ENCODE results near the gene GPR158.

Gene GPR158

DNA sequence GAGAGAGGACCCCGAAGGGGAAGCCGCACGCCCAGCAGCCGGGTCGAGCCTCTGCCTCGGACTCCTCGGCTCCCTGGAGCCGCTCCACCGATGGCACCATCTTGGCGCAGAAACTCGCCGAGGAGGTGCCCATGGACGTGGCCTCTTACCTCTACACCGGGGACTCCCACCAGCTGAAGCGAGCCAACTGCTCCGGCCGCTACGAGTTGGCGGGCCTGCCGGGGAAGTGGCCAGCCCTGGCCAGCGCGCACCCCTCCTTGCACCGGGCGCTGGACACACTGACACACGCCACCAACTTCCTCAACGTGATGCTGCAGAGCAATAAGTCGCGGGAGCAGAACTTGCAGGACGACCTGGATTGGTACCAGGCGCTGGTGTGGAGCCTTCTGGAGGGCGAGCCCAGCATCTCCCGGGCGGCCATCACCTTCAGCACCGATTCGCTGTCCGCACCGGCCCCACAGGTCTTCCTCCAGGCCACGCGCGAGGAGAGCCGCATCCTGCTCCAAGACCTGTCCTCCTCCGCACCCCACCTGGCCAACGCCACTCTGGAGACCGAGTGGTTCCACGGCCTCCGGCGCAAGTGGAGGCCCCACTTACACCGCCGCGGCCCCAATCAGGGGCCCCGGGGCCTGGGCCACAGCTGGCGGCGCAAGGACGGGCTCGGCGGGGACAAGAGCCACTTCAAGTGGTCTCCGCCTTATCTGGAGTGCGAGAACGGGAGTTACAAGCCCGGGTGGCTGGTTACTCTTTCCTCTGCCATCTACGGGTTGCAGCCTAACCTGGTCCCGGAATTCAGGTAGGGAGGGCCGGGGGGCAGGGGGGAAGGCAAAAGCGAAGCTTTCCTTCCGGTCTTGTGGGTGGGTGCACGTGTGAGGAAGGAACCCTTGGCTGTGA, 973 bp downstream of the GPR158 start:
- Mint-ChIP-seq H3K27me3 (ENCODE audit: low read depth) (peaks cover 65% of the 10 kb centered on the region), H3K36me3 (ENCODE audit: low read depth) (no peaks in the 10 kb centered on the region), H3K9me3 (peaks cover 5% of the 10 kb centered on the region), H3K4me1 (peaks cover 13% of the 10 kb centered on the region), H3K27ac (no peak overlapping the region), H3K4me3 (peak overlapping the region; percentile 74 to 96 (median 80))
- TF ChIP-seq, protein P1, sequence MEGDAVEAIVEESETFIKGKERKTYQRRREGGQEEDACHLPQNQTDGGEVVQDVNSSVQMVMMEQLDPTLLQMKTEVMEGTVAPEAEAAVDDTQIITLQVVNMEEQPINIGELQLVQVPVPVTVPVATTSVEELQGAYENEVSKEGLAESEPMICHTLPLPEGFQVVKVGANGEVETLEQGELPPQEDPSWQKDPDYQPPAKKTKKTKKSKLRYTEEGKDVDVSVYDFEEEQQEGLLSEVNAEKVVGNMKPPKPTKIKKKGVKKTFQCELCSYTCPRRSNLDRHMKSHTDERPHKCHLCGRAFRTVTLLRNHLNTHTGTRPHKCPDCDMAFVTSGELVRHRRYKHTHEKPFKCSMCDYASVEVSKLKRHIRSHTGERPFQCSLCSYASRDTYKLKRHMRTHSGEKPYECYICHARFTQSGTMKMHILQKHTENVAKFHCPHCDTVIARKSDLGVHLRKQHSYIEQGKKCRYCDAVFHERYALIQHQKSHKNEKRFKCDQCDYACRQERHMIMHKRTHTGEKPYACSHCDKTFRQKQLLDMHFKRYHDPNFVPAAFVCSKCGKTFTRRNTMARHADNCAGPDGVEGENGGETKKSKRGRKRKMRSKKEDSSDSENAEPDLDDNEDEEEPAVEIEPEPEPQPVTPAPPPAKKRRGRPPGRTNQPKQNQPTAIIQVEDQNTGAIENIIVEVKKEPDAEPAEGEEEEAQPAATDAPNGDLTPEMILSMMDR (IDR thresholded peaks at IDR 0.05; ENCODE audit: unreplicated experiment in 3 of 3) = no peak

DNA sequence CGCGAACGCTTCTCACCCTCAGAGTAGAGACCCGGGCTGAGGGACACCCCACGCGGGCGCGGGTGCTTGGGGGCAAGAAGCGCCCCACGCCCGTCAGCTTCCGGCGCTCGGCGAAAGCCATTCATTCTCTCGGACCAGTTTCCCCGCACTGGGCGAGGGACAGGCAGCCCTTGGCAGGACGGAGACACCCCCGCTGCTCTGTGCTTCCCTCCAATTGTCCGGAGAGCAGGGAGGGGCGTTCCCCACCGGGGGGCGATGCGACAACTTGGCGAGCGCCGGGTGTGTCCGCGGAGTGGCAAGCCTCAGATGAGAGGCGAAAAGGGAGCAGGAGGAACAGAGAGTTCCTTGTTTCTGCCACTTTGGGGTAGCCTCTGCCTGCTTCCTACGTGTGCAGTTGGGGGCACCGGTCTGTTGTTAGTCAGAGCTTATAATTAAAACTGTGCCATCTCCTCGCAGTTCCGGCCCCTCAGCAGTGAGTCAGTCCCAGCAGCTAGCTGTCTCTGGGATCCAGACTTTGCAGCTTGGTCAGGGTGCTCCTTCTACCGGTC, 1.7 kb downstream of the GPR158 start:
- peaks cover 13% of the 10 kb centered on the region for H3K4me1 Mint-ChIP-seq
- H3K27me3 Mint-ChIP-seq (ENCODE audit: low read depth) = peaks cover 68% of the 10 kb centered on the region
- no peaks in the 10 kb centered on the region for H3K36me3 Mint-ChIP-seq (ENCODE audit: low read depth)
- H3K9me3 Mint-ChIP-seq = peaks cover 5% of the 10 kb centered on the region
- TF ChIP-seq, protein P1 (IDR thresholded peaks at IDR 0.05; ENCODE audit: unreplicated experiment in 3 of 3) = no peak
- no peak overlapping the region for H3K27ac Mint-ChIP-seq
- H3K4me3 Mint-ChIP-seq = peak overlapping the region; percentile 66 to 74 (median 73)

DNA sequence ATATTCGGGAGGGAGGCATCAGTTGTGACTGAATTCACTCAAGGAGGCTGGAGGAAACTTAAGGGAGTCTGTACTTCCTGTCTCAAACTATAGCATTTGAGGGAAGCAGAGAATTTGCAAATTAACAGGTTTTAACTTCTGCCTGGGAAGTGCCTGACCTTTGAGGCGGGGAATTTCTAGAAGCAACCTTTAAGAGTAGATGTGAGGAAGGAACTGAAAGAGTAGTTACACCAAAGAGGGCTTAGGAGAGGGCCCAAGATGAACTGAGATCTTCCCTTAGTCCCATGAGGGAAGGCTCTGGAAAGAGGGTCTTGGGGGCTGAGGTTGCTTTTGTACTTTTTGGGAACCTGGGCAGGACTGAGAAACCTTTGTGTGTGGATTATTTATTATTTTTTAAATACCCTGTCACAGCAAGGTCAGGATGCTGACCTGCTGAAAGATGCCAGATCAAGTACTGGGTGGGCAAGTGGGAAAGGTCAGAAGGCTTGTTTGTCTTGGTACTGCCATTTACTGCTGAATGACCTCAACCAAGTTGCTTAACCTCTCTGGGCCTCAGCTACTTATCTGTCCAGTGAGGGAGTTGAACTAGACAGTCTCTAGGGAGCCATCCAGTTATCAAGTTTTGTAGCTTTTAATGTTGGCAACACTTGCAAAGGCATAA, 2.4 kb downstream of the GPR158 start:
- Mint-ChIP-seq H3K36me3 (ENCODE audit: low read depth) (no peaks in the 10 kb centered on the region), H3K9me3 (peaks cover 5% of the 10 kb centered on the region), H3K27ac (no peak overlapping the region)

DNA sequence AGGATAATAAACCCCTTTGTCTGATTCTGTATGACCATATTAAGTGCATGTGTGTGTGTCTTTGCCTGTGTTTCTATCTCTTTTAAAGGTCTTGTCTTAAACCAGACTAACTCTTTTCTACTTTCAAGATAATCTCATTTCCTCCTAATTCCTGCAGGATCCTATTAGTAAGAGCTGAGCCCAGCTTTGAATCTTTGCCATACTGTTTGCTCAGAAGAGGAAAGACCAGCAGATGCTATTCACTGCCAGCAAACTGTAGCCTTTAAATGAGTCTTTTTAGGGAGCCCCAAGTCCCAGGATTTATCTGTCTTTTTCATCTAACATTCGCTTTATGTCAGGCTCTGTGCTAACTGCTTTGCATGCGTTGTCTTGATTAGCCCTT, 2.9 kb downstream of the GPR158 start:
- peaks cover 65% of the 10 kb centered on the region for H3K27me3 Mint-ChIP-seq (ENCODE audit: low read depth)
- TF ChIP-seq, protein P1 (IDR thresholded peaks at IDR 0.05; ENCODE audit: unreplicated experiment in 3 of 3) = no peak
- peaks cover 5% of the 10 kb centered on the region for H3K9me3 Mint-ChIP-seq
- no peak overlapping the region for H3K27ac Mint-ChIP-seq
- no peaks in the 10 kb centered on the region for H3K36me3 Mint-ChIP-seq (ENCODE audit: low read depth)
- H3K4me1 Mint-ChIP-seq = peaks cover 13% of the 10 kb centered on the region
- peak overlapping the region in 2 of 3 experiments; percentile 29 to 54 for H3K4me3 Mint-ChIP-seq

More for the DNA sequence above, 2.4 kb downstream of the GPR158 start:
- TF ChIP-seq, protein P1 (IDR thresholded peaks at IDR 0.05; ENCODE audit: unreplicated experiment in 3 of 3) = no peak
- H3K4me1 Mint-ChIP-seq = peaks cover 13% of the 10 kb centered on the region
- peaks cover 64% of the 10 kb centered on the region for H3K27me3 Mint-ChIP-seq (ENCODE audit: low read depth)
- peak overlapping the region; percentile 66 to 74 (median 73) for H3K4me3 Mint-ChIP-seq

DNA sequence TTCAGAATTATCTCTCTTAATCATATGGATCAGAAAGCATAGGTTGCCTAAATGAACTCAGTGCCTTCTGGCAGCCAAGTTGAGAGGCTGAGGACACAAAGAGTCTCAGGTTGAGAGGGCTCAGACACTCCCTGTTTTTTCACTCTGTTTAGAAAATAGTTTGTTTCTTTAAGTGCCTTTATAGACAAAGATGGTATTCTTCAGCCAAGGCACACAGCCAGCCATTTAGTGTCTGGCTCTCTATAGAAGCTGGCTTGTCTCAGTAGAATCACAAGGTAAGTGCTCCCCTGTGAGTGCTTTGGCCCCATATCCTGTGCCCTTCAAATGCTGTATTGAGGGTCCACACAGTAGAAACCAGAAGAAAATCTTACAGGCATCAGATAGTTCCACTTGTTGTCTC, 3.6 kb downstream of the GPR158 start:
- TF ChIP-seq, protein P1 (IDR thresholded peaks at IDR 0.05; ENCODE audit: unreplicated experiment in 3 of 3) = no peak
- no peaks in the 10 kb centered on the region for H3K36me3 Mint-ChIP-seq (ENCODE audit: low read depth)
- peaks cover 13% of the 10 kb centered on the region for H3K4me1 Mint-ChIP-seq
- H3K27me3 Mint-ChIP-seq (ENCODE audit: low read depth) = peaks cover 70% of the 10 kb centered on the region
- no peak overlapping the region for H3K4me3 Mint-ChIP-seq
- H3K27ac Mint-ChIP-seq = no peak overlapping the region
- H3K9me3 Mint-ChIP-seq = peaks cover 5% of the 10 kb centered on the region
